SK-N-SH (cell line): ENCODE data around the gene RNF126. TPM values are rescaled to one million over a fixed set of nuclear protein-coding genes. Genes with fewer than 3 reads are reported as not detected.
"Not testable (repeated sequence)": the region's sequence is repeated elsewhere in the genome, so short reads cannot be mapped to it uniquely, and the experiment has no call there.

Experiments
- CTCF ChIA-PET: fragments of 300-600, 350-600 bp; formaldehyde crosslinking; extraction: SDS; loops from one replicate; lab custom pipeline; 2021; lab: Yijun Ruan, JAX
- POLR2A ChIA-PET: fragments of 350-600 bp; sonication (Branson Sonifier 250); formaldehyde crosslinking; extraction: SDS; loops from one replicate; lab custom pipeline; 2020; ENCODE audit warnings: antibody characterized with exemption, inconsistent platforms; lab: Yijun Ruan, JAX
- DNase-seq: peaks from one replicate; pipeline ENCODE4 v3.0.0; 2012
- H2AFZ ChIP-seq: fragments of 200-600 bp; sonication (generic); 2 replicates; pipeline ENCODE4 v1.8.1; 2016; ENCODE audit warnings: antibody characterized with exemption, mild to moderate bottlenecking, low read depth
- H3F3A ChIP-seq: fragments of 200-600 bp; sonication (generic); replicated peaks from 2 replicates; pipeline ENCODE3; 2016; ENCODE audit warnings: antibody characterized with exemption, mild to moderate bottlenecking; ENCODE audit not compliant: insufficient read depth
- H3K27ac ChIP-seq, 2 experiments: fragments of 200-500 bp in 1 of 2; fragments of 200-600 bp in 1 of 2; sonication (Bioruptor generic) in 1 of 2; sonication (generic), shearing (Covaris generic) in 1 of 2; 2 replicates each; pipeline versions ENCODE4 v1.5.1 to v1.6.1; 2014 to 2016; ENCODE audit warnings: low read depth in 2 of 2, inconsistent platforms in 1 of 2, low read length in 1 of 2, mild to moderate bottlenecking in 1 of 2, mixed read lengths in 1 of 2
- H3K27me3 ChIP-seq: fragments of 200-600 bp; sonication (generic), shearing (Covaris generic); 2 replicates; pipeline ENCODE4 v1.6.1; 2016; ENCODE audit warnings: mixed run types; ENCODE audit not compliant: insufficient read depth
- H3K36me3 ChIP-seq, 2 experiments: fragments of 200-500 bp in 1 of 2; fragments of 200-600 bp in 1 of 2; sonication (Bioruptor generic) in 1 of 2; sonication (generic) in 1 of 2; replicated peaks in 1 of 2; 2 replicates each; pipeline versions ENCODE3 to v1.5.1; 2014 to 2016; ENCODE audit warnings: low read length in 1 of 2, mild to moderate bottlenecking in 1 of 2; ENCODE audit not compliant: insufficient read depth in 2 of 2, control insufficient read depth in 1 of 2
- H3K4me1 ChIP-seq, 2 experiments: fragments of 200-500 bp in 1 of 2; fragments of 200-600 bp in 1 of 2; sonication (Bioruptor generic) in 1 of 2; sonication (generic), shearing (Covaris generic) in 1 of 2; 2 replicates each; pipeline versions ENCODE4 v1.5.1 to v1.6.1; 2014 to 2016; ENCODE audit warnings: low read depth in 1 of 2, low read length in 1 of 2, mixed run types in 1 of 2; ENCODE audit not compliant: insufficient read depth in 2 of 2, control insufficient read depth in 1 of 2
- H3K4me2 ChIP-seq: fragments of 200-600 bp; sonication (generic), shearing (Covaris generic); 2 replicates; pipeline ENCODE4 v1.6.1; 2017; ENCODE audit warnings: mixed run types
- H3K4me3 ChIP-seq, 2 experiments: fragments of 200-500 bp in 1 of 2; fragments of 200-600 bp in 1 of 2; sonication (Bioruptor generic) in 1 of 2; sonication (generic), shearing (Covaris generic) in 1 of 2; 2 replicates each; pipeline versions ENCODE4 v1.5.1 to v1.8.1; 2014 to 2016; ENCODE audit warnings: low read depth in 2 of 2, inconsistent platforms in 1 of 2, low read length in 1 of 2, mild to moderate bottlenecking in 1 of 2, mixed read lengths in 1 of 2, moderate library complexity in 1 of 2
- H3K79me2 ChIP-seq: fragments of 200-600 bp; sonication (generic); 2 replicates; pipeline ENCODE4 v1.8.1; 2017; ENCODE audit warnings: mild to moderate bottlenecking; ENCODE audit not compliant: insufficient read depth
- H3K9ac ChIP-seq: fragments of 200-600 bp; sonication (generic); 2 replicates; pipeline ENCODE4 v1.6.1; 2017; ENCODE audit warnings: mixed run types
- H3K9me2 ChIP-seq: fragments of 200-600 bp; sonication (generic); 2 replicates; pipeline ENCODE4 v1.6.1; 2017; ENCODE audit warnings: mixed run types
- H3K9me3 ChIP-seq: fragments of 200-600 bp; sonication (generic); 2 replicates; pipeline ENCODE4 v1.6.1; 2017; ENCODE audit warnings: mixed run types, mild to moderate bottlenecking, moderate library complexity
- H4K20me1 ChIP-seq: fragments of 200-600 bp; sonication (generic); 2 replicates; pipeline ENCODE4 v1.6.1; 2017; ENCODE audit warnings: mild to moderate bottlenecking, mixed run types; ENCODE audit not compliant: insufficient read depth
- CHD2 ChIP-seq: fragments of 150-350 bp; IDR thresholded peaks from 2 replicates; pipeline ENCODE4 v1.6.1; 2018; ENCODE audit warnings: low read length; ENCODE audit not compliant: partially characterized antibody
- ELF1 ChIP-seq: IDR thresholded peaks from 2 replicates; pipeline ENCODE4 v1.4.0; 2012
- EP300 ChIP-seq, 2 experiments: IDR thresholded peaks; 2 replicates each; pipeline versions ENCODE4 v1.4.0 to v1.6.1; 2012; ENCODE audit warnings: borderline replicate concordance in 1 of 2, low read depth in 1 of 2, low read length in 1 of 2
- EZH2phosphoT487 ChIP-seq: fragments of 200-600 bp; sonication (generic); IDR thresholded peaks from 2 replicates; pipeline ENCODE4 v1.6.1; 2017; ENCODE audit warnings: low read depth, mixed run types, mild to moderate bottlenecking, antibody characterized with exemption, moderate library complexity, borderline replicate concordance
- FOSL2 ChIP-seq: IDR thresholded peaks from 2 replicates; pipeline ENCODE4 v1.4.0; 2012; ENCODE audit warnings: low read depth, mild to moderate bottlenecking, moderate library complexity, borderline replicate concordance
- FOXJ3 ChIP-seq: sonication (generic); formaldehyde crosslinking; IDR thresholded peaks from 2 replicates; pipeline ENCODE4 v1.5.1; 2020; ENCODE audit warnings: mild to moderate bottlenecking, missing genetic modification reagents
- GABPA ChIP-seq: IDR thresholded peaks from 2 replicates; pipeline ENCODE4 v1.4.0; 2012; ENCODE audit warnings: low read depth, mild to moderate bottlenecking
- MEF2A ChIP-seq: IDR thresholded peaks from 2 replicates; pipeline ENCODE4 v1.4.0; 2012; ENCODE audit warnings: low read depth, borderline replicate concordance
- MXI1 ChIP-seq: IDR thresholded peaks from 2 replicates; pipeline ENCODE4 v1.6.1; 2012; ENCODE audit warnings: mild to moderate bottlenecking, low read depth, low read length, improper control_type of control experiment
- NFIC ChIP-seq: IDR thresholded peaks from 2 replicates; pipeline ENCODE4 v1.4.0; 2012; ENCODE audit warnings: borderline replicate concordance
- NRF1 ChIP-seq: IDR thresholded peaks from 2 replicates; pipeline ENCODE4 v1.6.1; 2012; ENCODE audit warnings: low read depth, mild to moderate bottlenecking, low read length
- POLR2AphosphoS5 ChIP-seq: IDR thresholded peaks from 2 replicates; pipeline ENCODE4 v1.6.1; 2012; ENCODE audit warnings: low read depth, low read length
- RCOR1 ChIP-seq: fragments of 150-350 bp; IDR thresholded peaks from 2 replicates; pipeline ENCODE4 v1.6.1; 2017; ENCODE audit warnings: antibody characterized with exemption, low read length
- RFX5 ChIP-seq: IDR thresholded peaks from 2 replicates; pipeline ENCODE4 v1.6.1; 2012; ENCODE audit warnings: mild to moderate bottlenecking, improper control_type of control experiment, low read length
- RXRA ChIP-seq: IDR thresholded peaks from 2 replicates; pipeline ENCODE4 v1.4.0; 2012; ENCODE audit warnings: low read depth, mild to moderate bottlenecking, borderline replicate concordance
- SIN3A ChIP-seq: IDR thresholded peaks from 2 replicates; pipeline ENCODE4 v1.6.1; 2012; ENCODE audit warnings: low read depth, mild to moderate bottlenecking, low read length, moderate library complexity, borderline replicate concordance
- TAF1 ChIP-seq: IDR thresholded peaks from 2 replicates; pipeline ENCODE4 v1.6.1; 2012; ENCODE audit warnings: low read depth, mild to moderate bottlenecking, low read length, moderate library complexity, borderline replicate concordance
- YY1 ChIP-seq: IDR thresholded peaks from 2 replicates; pipeline ENCODE4 v1.4.0; 2012; ENCODE audit warnings: low read depth, mild to moderate bottlenecking
- WGBS: methylation state at CpG from one replicate; pipeline ENCODE4 v1.1.6; 2017; ENCODE audit warnings: low lambda C conversion rate; 5-methylcytosine and 5-hydroxymethylcytosine counted together
- polyA plus RNA-seq, 3 experiments: library from polyadenylated mRNA; depleted of rRNA; stranded (reverse); fragments of >200 nt; gene quantifications; 2 replicates each; pipeline ENCODE4 v1.2.3, GENCODE V29; 2012
- TF ChIP-seq, protein P1 (sequence below): fragments of 150-350 bp; IDR thresholded peaks from 2 replicates; pipeline ENCODE4 v1.6.1; 2017; ENCODE audit warnings: antibody characterized with exemption, low read length, low read depth, borderline replicate concordance
- TF ChIP-seq, protein P2 (sequence below): IDR thresholded peaks from 2 replicates; pipeline ENCODE4 v1.4.0; 2012; ENCODE audit warnings: low read depth
- TF ChIP-seq, protein P3 (sequence below): IDR thresholded peaks from 2 replicates; pipeline ENCODE4; 2012
- TF ChIP-seq, protein P4 (sequence below): fragments of 200-600 bp; sonication (generic); IDR thresholded peaks from 2 replicates; pipeline ENCODE4 v1.6.1; 2017; ENCODE audit warnings: antibody characterized with exemption, mild to moderate bottlenecking, moderate library complexity

Gene RNF126
- polyA plus RNA-seq, 1 of the 3 experiments (the other 2 are of a cell fraction): 12.9 TPM

DNA sequence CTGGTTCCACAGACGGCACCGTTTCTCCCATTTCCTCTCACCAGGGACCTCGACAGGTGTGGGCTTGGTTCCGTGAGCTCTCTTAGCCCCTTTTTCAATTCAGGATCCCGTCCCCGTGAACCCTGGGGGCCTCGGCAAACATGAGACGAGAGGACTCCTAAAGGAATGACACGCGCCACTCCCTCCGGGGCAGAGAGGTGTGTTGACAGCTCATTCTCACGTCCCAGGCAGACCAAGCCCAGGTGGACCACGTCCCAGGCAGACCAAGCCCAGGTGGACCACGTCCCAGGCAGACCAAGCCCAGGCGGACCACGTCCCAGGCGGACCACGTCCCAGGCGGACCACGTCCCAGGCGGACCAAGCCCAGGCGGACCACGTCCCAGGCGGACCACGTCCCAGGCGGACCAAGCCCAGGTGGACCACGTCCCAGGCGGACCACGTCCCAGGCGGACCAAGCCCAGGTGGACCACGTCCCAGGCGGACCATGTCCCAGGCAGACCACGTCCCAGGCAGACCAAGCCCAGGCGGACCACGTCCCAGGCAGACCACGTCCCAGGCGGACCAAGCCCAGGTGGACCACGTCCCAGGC, 4.1 kb upstream of the RNF126 start:
- H2AFZ ChIP-seq, H3K27ac ChIP-seq, DNase-seq, H4K20me1 ChIP-seq, H3K36me3 ChIP-seq, H3K27me3 ChIP-seq, H3K9ac ChIP-seq, H3K9me2 ChIP-seq, H3F3A ChIP-seq, POLR2A ChIA-PET, H3K9me3 ChIP-seq, H3K4me2 ChIP-seq, H3K4me3 ChIP-seq: not testable (repeated sequence)
- CTCF ChIA-PET: interaction anchor here (1.1 to 1.7 kb wide), 3 partner anchors 8 to 67 kb away, joined by 3 to 8 read pairs (median 3); no protein-coding TSS in a partner anchor
- Histone ChIP-seq H3K4me1 (peaks cover 0 to 10% of the 10 kb centered on the region in 2 experiments; a peak in 1 of 4 replicates), H3K79me2 (peaks cover 12% of the 10 kb centered on the region)
- WGBS: 77% methylated on average over 12 of the region's 38 CpGs

DNA sequence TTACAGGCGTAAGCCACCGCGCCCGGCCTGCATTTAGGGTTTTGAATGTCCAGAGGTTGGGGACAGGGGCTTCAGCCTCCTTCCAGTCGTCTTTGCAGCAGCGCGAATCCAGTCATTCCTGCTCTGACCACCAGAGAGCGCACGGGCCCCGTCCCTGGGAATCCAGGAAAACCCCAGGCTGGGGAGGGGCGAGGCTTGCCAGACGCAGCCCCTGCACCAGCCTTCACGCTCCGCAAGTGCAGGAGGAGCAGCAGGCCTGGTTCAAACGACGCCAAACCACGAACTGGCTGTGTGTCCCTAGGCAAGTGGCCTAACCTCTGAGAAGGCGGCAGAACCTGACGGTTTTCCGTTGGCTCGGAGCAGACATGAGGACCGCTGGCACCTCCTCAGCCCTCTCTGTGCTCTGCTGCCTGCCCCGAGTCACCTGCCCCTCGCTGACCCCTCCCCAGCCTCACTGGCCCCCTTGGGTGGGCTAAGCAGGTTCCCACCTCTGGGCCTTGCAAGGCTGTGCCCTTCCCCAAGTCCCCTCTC, 2.0 kb upstream of the RNF126 start:
- H3K4me2 ChIP-seq: peak overlapping the region; percentile 81; the same call in 1 of the 2 replicates
- peaks cover 8% of the 10 kb centered on the region for H3F3A ChIP-seq
- DNase-seq: peak; percentile 97
- H3K27ac ChIP-seq: peak overlapping the region in 1 of 2 experiments; percentile 44; a peak in 1 of 4 replicates
- H4K20me1 ChIP-seq: peaks cover 25% of the 10 kb centered on the region
- H3K79me2 ChIP-seq: peaks cover 33% of the 10 kb centered on the region
- H3K27me3 ChIP-seq: no peaks in the 10 kb centered on the region
- H3K9me2 ChIP-seq: no peaks in the 10 kb centered on the region
- peak overlapping the region; percentile 63; the same call in 1 of the 2 replicates for H2AFZ ChIP-seq
- H3K4me3 ChIP-seq: peak overlapping the region in 1 of 2 experiments; percentile 50; a peak in 1 of 4 replicates
- H3K4me1 ChIP-seq: peaks cover 7 to 29% of the 10 kb centered on the region in 2 experiments; a peak in 2 of 4 replicates
- no peak overlapping the region for H3K9ac ChIP-seq
- CTCF ChIA-PET: interaction anchor here (1.4 kb wide), 1 partner anchor 69 kb away, joined by 7 read pairs; no protein-coding TSS in a partner anchor
- POLR2A ChIA-PET: no interaction called here
- no peaks in the 10 kb centered on the region for H3K36me3 ChIP-seq
- no peaks in the 10 kb centered on the region for H3K9me3 ChIP-seq
- 4% methylated on average over 13 of the region's 24 CpGs for WGBS
- TF ChIP-seq, protein P1, sequence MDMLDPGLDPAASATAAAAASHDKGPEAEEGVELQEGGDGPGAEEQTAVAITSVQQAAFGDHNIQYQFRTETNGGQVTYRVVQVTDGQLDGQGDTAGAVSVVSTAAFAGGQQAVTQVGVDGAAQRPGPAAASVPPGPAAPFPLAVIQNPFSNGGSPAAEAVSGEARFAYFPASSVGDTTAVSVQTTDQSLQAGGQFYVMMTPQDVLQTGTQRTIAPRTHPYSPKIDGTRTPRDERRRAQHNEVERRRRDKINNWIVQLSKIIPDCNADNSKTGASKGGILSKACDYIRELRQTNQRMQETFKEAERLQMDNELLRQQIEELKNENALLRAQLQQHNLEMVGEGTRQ: no peak
- TF ChIP-seq FOSL2: no peak
- TF ChIP-seq CHD2: peak; percentile 54
- no peak for TF ChIP-seq TAF1
- no peak for TF ChIP-seq ELF1
- no peak for TF ChIP-seq FOXJ3 (CRISPR knock-in tag)
- TF ChIP-seq POLR2AphosphoS5: no peak
- TF ChIP-seq EZH2phosphoT487: no peak
- TF ChIP-seq, protein P2, sequence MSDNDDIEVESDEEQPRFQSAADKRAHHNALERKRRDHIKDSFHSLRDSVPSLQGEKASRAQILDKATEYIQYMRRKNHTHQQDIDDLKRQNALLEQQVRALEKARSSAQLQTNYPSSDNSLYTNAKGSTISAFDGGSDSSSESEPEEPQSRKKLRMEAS: peak; percentile 88
- no peak for TF ChIP-seq GABPA
- TF ChIP-seq MXI1: peak; percentile 42; the same call in 1 of the 2 replicates
- TF ChIP-seq, protein P3, sequence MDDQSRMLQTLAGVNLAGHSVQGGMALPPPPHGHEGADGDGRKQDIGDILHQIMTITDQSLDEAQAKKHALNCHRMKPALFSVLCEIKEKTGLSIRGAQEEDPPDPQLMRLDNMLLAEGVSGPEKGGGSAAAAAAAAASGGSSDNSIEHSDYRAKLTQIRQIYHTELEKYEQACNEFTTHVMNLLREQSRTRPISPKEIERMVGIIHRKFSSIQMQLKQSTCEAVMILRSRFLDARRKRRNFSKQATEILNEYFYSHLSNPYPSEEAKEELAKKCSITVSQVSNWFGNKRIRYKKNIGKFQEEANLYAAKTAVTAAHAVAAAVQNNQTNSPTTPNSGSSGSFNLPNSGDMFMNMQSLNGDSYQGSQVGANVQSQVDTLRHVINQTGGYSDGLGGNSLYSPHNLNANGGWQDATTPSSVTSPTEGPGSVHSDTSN: no peak
- no peak for TF ChIP-seq NRF1
- TF ChIP-seq RFX5: no peak
- TF ChIP-seq, protein P4, sequence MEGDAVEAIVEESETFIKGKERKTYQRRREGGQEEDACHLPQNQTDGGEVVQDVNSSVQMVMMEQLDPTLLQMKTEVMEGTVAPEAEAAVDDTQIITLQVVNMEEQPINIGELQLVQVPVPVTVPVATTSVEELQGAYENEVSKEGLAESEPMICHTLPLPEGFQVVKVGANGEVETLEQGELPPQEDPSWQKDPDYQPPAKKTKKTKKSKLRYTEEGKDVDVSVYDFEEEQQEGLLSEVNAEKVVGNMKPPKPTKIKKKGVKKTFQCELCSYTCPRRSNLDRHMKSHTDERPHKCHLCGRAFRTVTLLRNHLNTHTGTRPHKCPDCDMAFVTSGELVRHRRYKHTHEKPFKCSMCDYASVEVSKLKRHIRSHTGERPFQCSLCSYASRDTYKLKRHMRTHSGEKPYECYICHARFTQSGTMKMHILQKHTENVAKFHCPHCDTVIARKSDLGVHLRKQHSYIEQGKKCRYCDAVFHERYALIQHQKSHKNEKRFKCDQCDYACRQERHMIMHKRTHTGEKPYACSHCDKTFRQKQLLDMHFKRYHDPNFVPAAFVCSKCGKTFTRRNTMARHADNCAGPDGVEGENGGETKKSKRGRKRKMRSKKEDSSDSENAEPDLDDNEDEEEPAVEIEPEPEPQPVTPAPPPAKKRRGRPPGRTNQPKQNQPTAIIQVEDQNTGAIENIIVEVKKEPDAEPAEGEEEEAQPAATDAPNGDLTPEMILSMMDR: peak; percentile 88
- peak; percentile 48; the same call in 1 of the 2 replicates for TF ChIP-seq RCOR1
- no peak for TF ChIP-seq YY1
- TF ChIP-seq NFIC: no peak
- no peak for TF ChIP-seq RXRA
- TF ChIP-seq MEF2A: no peak
- no peak for TF ChIP-seq EP300 (IDR thresholded peaks at IDR 0.05; ENCODE audit: borderline replicate concordance in 1 of 2, low read depth in 1 of 2, low read length in 1 of 2)
- TF ChIP-seq SIN3A: no peak
